GM21360 (cell line): ENCODE data around the gene C6orf15.

ENCODE experiments used
- ATAC-seq: cut with Tn5 transposase; IDR thresholded peaks from one replicate; pipeline ENCODE4 v1.9.1; 2021; ENCODE audit warnings: mild to moderate bottlenecking, moderate library complexity; ENCODE audit not compliant: unreplicated experiment

Gene C6orf15

DNA sequence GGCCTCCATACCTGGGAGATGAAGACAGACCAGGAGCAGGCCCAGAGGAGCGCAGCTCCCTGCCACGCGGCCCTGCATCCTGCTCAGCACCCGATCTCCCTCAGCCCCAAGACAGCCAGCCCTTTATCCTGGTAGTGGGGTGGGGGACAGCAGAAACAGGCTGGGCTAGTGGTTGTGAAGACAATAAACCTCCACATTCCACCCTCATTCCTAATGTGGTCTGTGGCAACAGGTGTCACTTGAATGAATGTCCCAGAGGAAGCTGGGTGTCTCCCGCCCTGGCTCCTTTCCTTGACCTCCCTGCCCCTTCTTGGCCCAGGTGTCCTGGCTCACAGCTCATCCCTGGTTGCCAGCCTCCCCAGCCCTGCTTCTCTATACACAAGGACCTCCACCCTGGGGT lies at the start of gene C6orf15:
TSS of gene C6orf15 (minus strand) at position 98 of the 400 bp plus-strand sequence. CDS start at position 78, 20 bp downstream.
- no peak for ATAC-seq

- ATAC-seq, result no peak
These were observed 49.1 kb upstream of the C6orf15 start for GRCh38 chr6:31161216-31162126.

DNA sequence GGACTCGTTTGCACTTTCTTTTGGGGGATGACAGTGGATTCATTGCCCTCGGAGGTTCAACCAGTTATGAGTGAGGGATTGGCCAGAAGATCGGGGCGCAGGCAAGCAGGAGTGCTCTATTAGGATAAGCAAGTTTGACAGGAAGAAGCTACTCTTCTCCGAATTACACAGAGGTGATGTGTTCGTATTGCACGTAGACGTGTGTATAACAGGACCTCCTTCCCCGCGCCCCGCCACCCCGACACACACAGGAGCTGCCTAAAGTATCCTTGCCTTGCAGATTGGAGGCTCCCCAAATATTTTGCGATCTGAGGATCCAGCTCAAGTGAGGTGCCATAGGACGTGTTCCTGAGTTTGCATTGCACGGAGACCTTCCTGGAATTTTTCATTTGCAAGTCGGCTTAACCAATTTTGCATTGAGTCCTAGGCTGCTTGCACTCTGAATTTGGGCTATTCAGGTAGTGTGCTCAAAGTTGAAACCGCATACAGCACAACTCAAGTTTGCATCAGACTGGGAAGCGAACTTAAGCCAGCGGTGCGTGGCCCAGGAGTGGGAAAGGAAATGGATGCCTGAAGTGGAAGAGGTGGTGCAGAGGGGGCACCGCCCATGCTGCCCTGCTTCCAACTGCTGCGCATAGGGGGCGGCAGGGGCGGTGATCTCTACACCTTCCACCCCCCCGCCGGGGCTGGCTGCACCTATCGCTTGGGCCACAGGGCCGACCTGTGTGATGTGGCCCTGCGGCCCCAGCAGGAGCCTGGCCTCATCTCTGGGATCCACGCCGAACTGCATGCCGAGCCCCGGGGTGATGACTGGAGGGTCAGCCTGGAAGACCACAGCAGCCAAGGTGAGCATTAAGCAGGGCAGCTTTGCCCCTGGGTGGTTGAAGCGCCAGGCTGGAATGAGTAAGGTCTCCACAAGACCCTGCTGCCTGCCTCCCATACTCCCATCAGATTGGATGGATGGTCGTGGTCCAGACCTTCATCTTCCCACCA lies 46.8 kb upstream of the C6orf15 start:
- ATAC-seq, result no peak

- ATAC-seq, result peak; percentile 65
These were observed 45.9 kb upstream of the C6orf15 start, which contains the start of gene TCF19 for GRCh38 chr6:31158140-31158862. TCF19 (plus strand) TSS chr6:31158589; CDS start chr6:31159470, 881 bp downstream.

- no peak for ATAC-seq
These were observed 45.3 kb upstream of the C6orf15 start, which contains the start of gene CCHCR1 for GRCh38 chr6:31157513-31158139. CCHCR1 (minus strand) TSS chr6:31157802; CDS start chr6:31157600, 202 bp downstream.

- ATAC-seq, result no peak
These were observed 44.3 kb upstream of the C6orf15 start for GRCh38 chr6:31156641-31157040.

DNA sequence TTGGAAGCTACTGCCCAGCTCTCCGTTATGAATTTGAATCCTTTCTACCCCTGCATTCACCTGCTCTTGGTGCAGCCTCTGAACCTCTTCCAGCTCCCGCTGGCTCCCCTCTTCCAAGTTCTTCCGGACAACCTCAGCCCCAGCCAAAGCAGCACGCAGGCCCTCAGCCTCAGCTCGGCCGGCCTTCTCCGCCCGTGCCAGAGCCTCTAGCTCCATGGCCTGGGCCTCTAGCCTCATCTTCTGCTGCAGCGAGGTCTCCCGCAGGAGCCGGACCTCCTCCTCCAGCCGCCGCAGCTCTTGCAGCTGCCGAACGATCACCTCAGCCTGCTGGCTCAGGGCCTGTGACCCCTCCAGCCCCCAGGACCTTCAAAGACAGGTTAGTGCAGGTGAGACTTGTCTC lies 42.1 kb upstream of the C6orf15 start:
- no peak for ATAC-seq

DNA sequence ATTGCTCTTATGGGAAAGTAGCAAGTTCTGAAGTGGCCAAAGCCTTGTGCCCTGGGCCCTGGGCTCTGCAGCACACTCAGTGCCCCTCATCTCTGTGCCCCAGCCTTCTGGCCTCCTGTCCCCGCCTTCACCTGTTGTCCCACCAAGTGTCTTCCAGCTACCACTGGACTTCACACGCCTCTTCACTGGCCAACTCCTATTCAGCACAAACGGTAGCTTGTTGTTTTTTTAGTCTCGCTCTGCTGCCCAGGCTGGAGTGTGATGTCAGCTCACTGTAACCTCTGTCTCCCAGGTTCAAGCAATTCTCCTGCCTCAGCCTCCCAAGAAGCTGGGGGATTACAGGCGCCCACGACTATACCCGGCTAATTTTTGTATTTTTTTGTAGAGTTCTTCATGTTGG lies 40.4 kb upstream of the C6orf15 start:
- no peak for ATAC-seq

DNA sequence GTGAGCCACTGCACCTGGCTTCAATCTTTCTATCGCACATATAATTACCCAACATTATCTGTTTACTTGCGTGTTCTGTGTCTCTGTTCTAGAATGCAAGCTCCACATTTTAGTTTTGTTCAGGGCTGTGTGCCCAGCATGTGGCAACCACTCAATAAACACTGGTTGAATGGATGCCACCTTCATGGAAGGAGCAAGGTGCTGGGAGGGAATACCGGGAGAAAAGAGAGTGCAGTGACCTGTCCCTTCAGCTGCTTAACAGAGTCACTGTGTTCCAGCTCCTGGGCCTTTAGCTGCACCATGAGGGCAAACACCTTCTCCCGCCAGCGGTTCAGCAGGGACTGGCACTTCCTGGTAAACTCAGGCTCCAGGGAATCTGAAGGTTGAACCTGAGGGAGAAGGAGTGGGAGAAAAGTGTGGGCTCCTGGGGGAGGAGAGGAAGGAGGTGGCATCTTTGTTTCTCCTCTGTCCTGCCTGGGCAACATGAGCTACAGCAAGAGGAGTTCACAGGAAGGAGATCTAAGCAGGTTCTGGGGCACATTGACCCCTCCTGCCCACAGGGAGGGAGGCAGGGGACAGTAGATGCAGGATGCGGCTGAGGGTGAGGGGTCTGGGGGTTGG lies 37.6 kb upstream of the C6orf15 start:
- no peak for ATAC-seq

DNA sequence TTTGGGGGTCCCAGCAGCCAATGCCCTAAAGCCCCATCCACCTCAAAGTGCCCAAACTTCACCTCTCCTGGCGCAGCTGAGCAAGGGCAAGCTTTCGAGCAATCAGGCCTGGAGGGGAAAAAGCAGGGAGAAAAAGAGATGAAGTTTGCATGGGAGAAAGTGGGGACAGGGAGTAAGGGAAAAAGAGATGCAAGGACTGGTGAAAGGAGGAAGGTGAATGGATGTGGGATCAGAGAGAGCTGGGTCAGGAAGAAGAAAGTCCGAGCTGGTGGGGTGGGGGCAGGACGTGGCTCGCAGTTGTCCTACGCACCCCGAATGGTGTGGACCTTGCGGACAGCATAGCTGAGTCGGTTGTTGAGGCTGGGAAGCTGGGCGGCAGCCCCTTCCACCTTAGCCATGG lies 33.0 kb upstream of the C6orf15 start:
- ATAC-seq, result no peak

DNA sequence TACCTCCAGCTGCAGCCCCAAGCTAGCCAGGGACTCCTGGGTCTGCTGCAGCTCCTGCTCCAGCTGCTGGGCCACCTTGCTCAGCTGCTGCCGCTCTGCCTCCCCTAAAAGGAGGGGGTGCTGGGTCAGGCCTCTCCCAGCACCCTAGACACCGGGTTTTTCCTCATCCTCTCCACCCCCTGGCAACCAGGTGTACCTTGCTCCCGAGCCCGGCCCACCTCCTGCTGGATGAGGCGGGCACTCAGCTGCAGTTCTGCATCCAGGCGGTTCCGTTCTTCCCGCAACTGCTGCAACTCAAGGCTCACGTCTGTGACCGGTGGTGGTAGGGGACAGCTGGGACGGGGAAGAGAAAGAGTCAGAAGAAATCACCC lies 32.6 kb upstream of the C6orf15 start:
- ATAC-seq, result no peak

GRCh38 chr6:31144296-31144969 lies 32.1 kb upstream of the C6orf15 start:
- no peak for ATAC-seq

DNA sequence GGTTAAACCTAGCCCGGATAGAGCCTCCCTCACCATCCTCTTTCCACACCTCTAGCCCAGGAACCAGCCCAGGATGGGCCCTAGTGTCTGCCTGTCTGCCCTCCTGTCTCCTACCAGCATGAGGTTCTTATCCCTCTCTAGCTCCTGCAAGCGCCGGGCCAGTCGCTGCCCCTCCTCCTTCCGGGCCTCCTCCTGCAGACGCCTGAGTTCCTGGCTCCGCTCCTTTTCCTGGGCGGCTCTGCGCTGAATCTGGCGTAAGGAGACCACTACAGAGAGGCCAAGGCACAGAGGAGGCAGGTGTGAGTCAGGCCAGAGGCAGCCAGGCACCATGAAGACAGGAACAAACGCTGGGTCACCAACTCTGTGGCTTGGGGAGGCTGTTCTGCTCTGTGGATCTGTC lies 30.8 kb upstream of the C6orf15 start:
- ATAC-seq, result no peak

DNA sequence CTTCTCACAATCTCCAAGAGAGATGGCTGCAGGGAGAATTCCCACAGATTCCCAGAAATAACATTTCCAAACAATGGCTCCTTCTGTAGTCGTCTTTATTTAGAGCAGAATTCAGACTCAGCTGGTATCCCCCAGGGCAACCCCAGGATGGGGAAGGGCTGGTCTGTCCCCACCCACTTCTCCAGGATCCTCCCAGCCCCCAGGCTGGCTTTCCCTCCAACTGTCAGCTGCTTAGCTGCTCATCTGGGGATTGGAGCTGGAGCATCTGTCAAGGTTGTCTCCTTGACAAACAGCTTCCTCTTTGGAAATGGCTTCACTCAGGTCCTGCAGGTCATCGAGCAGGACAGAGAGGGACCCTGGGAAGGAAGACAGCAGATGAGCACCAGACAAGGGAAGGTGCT lies 30.0 kb upstream of the C6orf15 start:
- ATAC-seq, result no peak

- ATAC-seq, result no peak
These were observed 28.3 kb upstream of the C6orf15 start for GRCh38 chr6:31140643-31141042.

DNA sequence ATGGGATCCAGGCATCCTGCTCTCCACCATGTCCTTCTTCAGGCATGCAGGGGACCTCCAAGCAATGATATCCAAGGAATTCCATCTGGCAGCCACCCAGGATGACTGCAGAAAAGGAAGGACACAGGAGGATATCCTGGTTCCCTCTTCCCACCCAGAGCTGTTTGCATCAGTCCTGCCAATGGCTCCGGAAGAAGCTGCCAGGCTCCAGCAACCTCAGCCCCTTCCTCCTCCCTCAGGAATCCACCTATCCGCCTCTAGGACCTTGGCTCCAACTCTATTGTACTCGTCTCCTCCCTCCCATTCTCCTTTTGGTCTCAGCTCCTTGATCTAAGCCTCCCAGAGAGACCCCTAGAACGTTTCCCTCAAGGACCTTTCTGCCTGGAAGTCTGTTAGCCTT lies 27.2 kb upstream of the C6orf15 start:
- no peak for ATAC-seq

DNA sequence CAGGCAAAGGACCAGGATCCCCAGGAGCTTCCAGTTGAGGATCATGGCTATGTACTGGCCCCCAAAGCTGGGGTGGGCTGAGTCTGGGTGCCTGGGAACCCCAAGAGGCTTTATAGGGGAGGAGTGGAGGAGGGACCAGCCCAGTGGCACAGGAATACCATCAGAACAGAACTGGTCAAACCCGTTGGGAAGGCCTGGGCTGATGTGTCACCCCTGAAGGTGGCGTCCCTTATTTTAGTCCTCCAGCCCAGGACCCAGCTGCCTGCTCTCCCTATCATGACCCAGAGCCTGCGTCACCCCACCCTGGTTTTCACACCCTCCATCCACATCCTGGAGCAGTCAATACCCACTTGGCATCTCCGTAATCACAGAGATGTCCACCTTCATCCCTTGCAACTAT lies 26.6 kb upstream of the C6orf15 start, which contains the start of gene PSORS1C2:
TSS of gene PSORS1C2 (minus strand) at position 85 of the 400 bp plus-strand sequence. CDS start at position 45, 40 bp downstream.
- ATAC-seq, result no peak

DNA sequence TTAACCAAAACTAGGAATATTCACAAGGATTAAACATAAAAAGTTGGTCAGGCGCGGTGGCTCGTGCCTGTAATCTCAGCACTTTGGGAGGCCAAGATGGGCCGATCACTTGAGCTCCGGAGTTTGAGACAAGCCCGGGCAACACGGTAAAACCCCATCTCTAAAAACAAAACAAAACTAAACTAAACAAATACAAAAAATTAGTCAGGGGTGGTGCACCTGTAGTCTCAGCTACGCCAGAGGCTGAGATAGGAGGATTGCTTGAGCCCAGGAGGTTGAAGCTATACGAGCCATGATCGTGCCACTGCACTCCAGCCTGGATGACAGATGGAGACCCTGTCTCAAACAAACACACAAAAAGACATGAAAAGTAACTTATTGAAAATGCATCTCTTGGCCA lies 23.3 kb upstream of the C6orf15 start:
- no peak for ATAC-seq

- no peak for ATAC-seq
These were observed 20.4 kb upstream of the C6orf15 start for GRCh38 chr6:31132806-31133205.
